Stimulated activated CD4-positive, alpha-beta T cell treated with anti-CD3 and anti-CD28 coated beads, Interleukin-2, amount 100 ng/mL, for 4 hours (primary cell): ENCODE results near the gene AGO4.
"Not testable (repeated sequence)": the region's sequence is repeated elsewhere in the genome, so short reads cannot be mapped to it uniquely, and the experiment has no call there.

ENCODE experiments used
- DNase-seq: peaks from one replicate; pipeline ENCODE4 v3.0.0-alpha.2; 2020; ENCODE audit warnings: low read depth

AGO4 gene

GRCh38 chr1:35807614-35808449 is at the start of gene AGO4:
TSS of gene AGO4 (plus strand) at chr1:35808016. CDS start at chr1:35808417, 401 bp downstream.
- no peak for DNase-seq

- no peak for DNase-seq
These were observed 45.7 kb upstream of the AGO4 start for GRCh38 chr1:35762141-35762540.

- no peak for DNase-seq
These were observed 44.6 kb upstream of the AGO4 start for GRCh38 chr1:35763201-35763600.

GRCh38 chr1:35764283-35764682 is 43.5 kb upstream of the AGO4 start:
- no peak for DNase-seq

GRCh38 chr1:35768350-35769187 is 39.2 kb upstream of the AGO4 start:
- no peak for DNase-seq

GRCh38 chr1:35769188-35769758 is 38.5 kb upstream of the AGO4 start:
- DNase-seq: peak; percentile 59

GRCh38 chr1:35773711-35774110 is 34.1 kb upstream of the AGO4 start:
- no peak for DNase-seq

GRCh38 chr1:35776172-35776571 is 31.6 kb upstream of the AGO4 start:
- not testable (repeated sequence) for DNase-seq

- DNase-seq: no peak
These were observed 30.7 kb upstream of the AGO4 start for GRCh38 chr1:35777109-35777508.

GRCh38 chr1:35783055-35783583 is 24.7 kb upstream of the AGO4 start:
- DNase-seq: no peak

- not testable (repeated sequence) for DNase-seq
These were observed 23.5 kb upstream of the AGO4 start for GRCh38 chr1:35784364-35784763.

- no peak for DNase-seq
These were observed 19.7 kb upstream of the AGO4 start for GRCh38 chr1:35788139-35788538.

GRCh38 chr1:35790670-35791069 is 17.1 kb upstream of the AGO4 start:
- no peak for DNase-seq

- no peak for DNase-seq
These were observed 12.5 kb upstream of the AGO4 start for GRCh38 chr1:35795295-35795694.

GRCh38 chr1:35797380-35797779 is 10.4 kb upstream of the AGO4 start:
- no peak for DNase-seq

GRCh38 chr1:35798019-35798418 is 9.8 kb upstream of the AGO4 start:
- DNase-seq: not testable (repeated sequence)

- DNase-seq: not testable (repeated sequence)
These were observed 7.5 kb upstream of the AGO4 start for GRCh38 chr1:35800167-35800887.

- no peak for DNase-seq
These were observed 766 bp downstream of the AGO4 start for GRCh38 chr1:35808450-35809113.

GRCh38 chr1:35809114-35810095 is 1.6 kb downstream of the AGO4 start:
- DNase-seq: no peak
